ENCODE measurements around the gene TMEM108.

- TF ChIP-seq, protein P1, sequence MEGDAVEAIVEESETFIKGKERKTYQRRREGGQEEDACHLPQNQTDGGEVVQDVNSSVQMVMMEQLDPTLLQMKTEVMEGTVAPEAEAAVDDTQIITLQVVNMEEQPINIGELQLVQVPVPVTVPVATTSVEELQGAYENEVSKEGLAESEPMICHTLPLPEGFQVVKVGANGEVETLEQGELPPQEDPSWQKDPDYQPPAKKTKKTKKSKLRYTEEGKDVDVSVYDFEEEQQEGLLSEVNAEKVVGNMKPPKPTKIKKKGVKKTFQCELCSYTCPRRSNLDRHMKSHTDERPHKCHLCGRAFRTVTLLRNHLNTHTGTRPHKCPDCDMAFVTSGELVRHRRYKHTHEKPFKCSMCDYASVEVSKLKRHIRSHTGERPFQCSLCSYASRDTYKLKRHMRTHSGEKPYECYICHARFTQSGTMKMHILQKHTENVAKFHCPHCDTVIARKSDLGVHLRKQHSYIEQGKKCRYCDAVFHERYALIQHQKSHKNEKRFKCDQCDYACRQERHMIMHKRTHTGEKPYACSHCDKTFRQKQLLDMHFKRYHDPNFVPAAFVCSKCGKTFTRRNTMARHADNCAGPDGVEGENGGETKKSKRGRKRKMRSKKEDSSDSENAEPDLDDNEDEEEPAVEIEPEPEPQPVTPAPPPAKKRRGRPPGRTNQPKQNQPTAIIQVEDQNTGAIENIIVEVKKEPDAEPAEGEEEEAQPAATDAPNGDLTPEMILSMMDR (optimal IDR thresholded peaks at IDR 0.05 in 1 of 3, IDR thresholded peaks at IDR 0.05 in 1 of 3, conservative IDR thresholded peaks at IDR 0.05 in 1 of 3; ENCODE audit: extremely low read depth in 1 of 3, insufficient read depth in 2 of 3, low read length in 3 of 3), result no peak
- no peak for TF ChIP-seq EZH2 (IDR thresholded peaks at IDR 0.05; ENCODE audit: low read length)
Observed at GRCh38 chr3:133113927-133114597, 75.9 kb downstream of the TMEM108 start.

Measured in keratinocyte (primary cell).